Activated naive CD4-positive, alpha-beta T cell treated with anti-CD3 and anti-CD28 coated beads, Interleukin-2, amount 50 U/mL, for 24 hours (primary cell): ENCODE data around the gene MAST4.
A peak's percentile ranks its signal among the peaks of the same experiment; 100 is the strongest.

Source experiments
- H3K27ac Mint-ChIP-seq: one replicate; pipeline ENCODE4 v1.8.0; 2021; ENCODE audit warnings: mild to moderate bottlenecking, mixed read lengths
- H3K27me3 Mint-ChIP-seq: one replicate; pipeline ENCODE4 v1.8.0; 2021; ENCODE audit warnings: mixed read lengths
- H3K36me3 Mint-ChIP-seq: one replicate; pipeline ENCODE4 v1.8.0; 2021; ENCODE audit warnings: mixed read lengths
- H3K4me1 Mint-ChIP-seq: one replicate; pipeline ENCODE4 v1.8.0; 2021; ENCODE audit warnings: mixed read lengths
- H3K4me3 Mint-ChIP-seq: one replicate; pipeline ENCODE4 v1.8.0; 2021; ENCODE audit warnings: mild to moderate bottlenecking, mixed read lengths
- H3K9me3 Mint-ChIP-seq: one replicate; pipeline ENCODE4 v1.8.0; 2021; ENCODE audit warnings: mixed read lengths

MAST4 gene

GRCh38 chr5:67014191-67014590, 418.0 kb downstream of the MAST4 start:
- Mint-ChIP-seq H3K4me3 (no peak overlapping the region), H3K9me3 (peaks cover 4% of the 10 kb centered on the region), H3K27me3 (no peaks in the 10 kb centered on the region), H3K4me1 (peaks cover 78% of the 10 kb centered on the region), H3K36me3 (peaks cover 17% of the 10 kb centered on the region), H3K27ac (peak overlapping the region; percentile 65)

DNA sequence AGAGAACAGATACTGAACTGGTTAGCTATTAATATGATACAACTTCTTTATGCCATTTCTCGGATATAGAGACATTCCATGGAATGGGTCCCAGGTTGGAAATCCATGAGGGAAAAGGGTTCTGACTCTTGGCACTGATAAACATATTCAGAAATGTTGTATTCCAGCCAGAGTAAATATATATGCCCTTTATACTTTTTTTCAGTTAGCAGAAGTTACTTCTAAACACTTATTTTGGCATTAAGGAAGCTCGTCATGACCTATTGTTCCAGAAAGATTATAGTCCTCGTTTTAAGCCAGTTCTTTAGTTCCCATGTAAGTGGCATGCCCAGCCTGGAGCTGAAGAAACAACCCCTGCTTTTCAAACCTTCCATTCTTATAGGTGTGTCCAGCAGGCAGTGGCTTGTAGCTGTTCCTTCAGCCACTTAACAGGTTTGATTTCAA, 418.8 kb downstream of the MAST4 start:
- H3K4me1 Mint-ChIP-seq = peaks cover 75% of the 10 kb centered on the region

GRCh38 chr5:67015541-67016191, 419.5 kb downstream of the MAST4 start:
- peaks cover 16% of the 10 kb centered on the region for H3K36me3 Mint-ChIP-seq
- peaks cover 72% of the 10 kb centered on the region for H3K4me1 Mint-ChIP-seq
- H3K9me3 Mint-ChIP-seq = peaks cover 4% of the 10 kb centered on the region
- H3K27ac Mint-ChIP-seq = no peak overlapping the region
- no peak overlapping the region for H3K4me3 Mint-ChIP-seq
- no peaks in the 10 kb centered on the region for H3K27me3 Mint-ChIP-seq

More for the DNA sequence above, 418.8 kb downstream of the MAST4 start:
- Mint-ChIP-seq H3K9me3 (peaks cover 4% of the 10 kb centered on the region), H3K36me3 (peaks cover 14% of the 10 kb centered on the region), H3K4me3 (no peak overlapping the region), H3K27me3 (no peaks in the 10 kb centered on the region), H3K27ac (peak overlapping the region; percentile 65)

DNA sequence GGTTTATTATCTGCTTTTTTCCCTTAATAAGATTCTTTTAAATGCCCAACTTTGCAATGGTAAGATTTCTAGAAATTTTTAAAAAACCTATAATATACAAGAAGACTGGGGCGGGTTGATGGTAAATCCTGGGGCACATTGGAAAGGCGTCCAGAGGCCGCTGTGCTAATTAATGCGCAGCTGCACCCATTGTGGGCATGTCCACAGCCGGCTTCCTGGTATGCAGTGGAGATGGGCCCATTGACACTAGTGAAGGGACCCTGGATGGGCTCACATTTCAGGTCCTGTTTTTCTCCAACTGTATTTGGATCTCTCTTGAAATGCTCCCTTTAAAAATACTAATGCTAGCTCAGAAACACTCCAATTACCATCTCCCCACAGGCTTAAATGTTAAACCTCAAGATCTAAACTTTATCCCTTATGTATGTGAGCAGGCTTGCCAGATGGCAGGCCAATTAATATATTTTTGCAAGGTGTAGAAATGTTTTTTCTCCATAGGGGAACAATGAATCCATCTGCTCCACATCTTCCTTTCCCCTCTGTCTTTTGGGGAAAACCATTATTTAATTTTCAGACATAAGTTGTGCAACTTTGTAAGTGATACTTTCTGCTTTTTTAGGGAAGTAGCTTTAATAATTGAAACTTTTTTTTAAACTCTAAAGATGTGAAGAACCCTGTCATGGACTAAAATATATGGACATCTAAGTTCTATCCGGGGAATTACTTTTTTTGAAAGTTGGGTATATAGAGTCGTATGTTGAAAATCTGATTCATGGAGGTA, 423.1 kb downstream of the MAST4 start:
- peaks cover 67% of the 10 kb centered on the region for H3K4me1 Mint-ChIP-seq
- H3K4me3 Mint-ChIP-seq = no peak overlapping the region
- H3K9me3 Mint-ChIP-seq = no peaks in the 10 kb centered on the region
- no peak overlapping the region for H3K27ac Mint-ChIP-seq
- peaks cover 19% of the 10 kb centered on the region for H3K36me3 Mint-ChIP-seq
- no peaks in the 10 kb centered on the region for H3K27me3 Mint-ChIP-seq

GRCh38 chr5:67020096-67020615, 424.0 kb downstream of the MAST4 start:
- Mint-ChIP-seq H3K4me3 (no peak overlapping the region), H3K9me3 (no peaks in the 10 kb centered on the region), H3K36me3 (peaks cover 19% of the 10 kb centered on the region), H3K4me1 (peaks cover 61% of the 10 kb centered on the region), H3K27ac (no peak overlapping the region), H3K27me3 (no peaks in the 10 kb centered on the region)

GRCh38 chr5:67021031-67021430, 424.8 kb downstream of the MAST4 start:
- Mint-ChIP-seq H3K27me3 (no peaks in the 10 kb centered on the region), H3K36me3 (peaks cover 21% of the 10 kb centered on the region), H3K27ac (no peak overlapping the region), H3K4me1 (peaks cover 61% of the 10 kb centered on the region), H3K4me3 (no peak overlapping the region), H3K9me3 (no peaks in the 10 kb centered on the region)

DNA sequence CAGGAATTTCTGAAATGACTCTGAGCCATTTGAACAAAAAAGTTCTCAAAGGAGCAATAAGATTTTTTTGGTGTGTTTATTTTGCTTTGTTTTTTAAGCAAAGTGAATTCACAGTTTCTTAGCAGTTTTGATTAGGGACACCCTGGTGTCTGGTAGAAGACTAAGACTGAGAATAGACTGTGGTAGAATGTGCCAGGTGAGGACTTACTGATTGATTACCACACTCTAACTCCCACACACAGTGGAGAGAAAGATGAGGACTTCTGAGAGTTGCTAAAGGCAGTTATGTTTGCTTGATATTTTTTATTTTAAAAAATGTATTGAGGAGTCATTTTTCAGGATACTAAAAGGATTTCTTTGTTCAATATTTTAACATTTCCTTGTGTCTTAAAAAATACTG, 425.3 kb downstream of the MAST4 start:
- Mint-ChIP-seq H3K4me1 (peaks cover 64% of the 10 kb centered on the region), H3K27me3 (no peaks in the 10 kb centered on the region), H3K27ac (peak overlapping the region; percentile 54), H3K4me3 (no peak overlapping the region), H3K9me3 (no peaks in the 10 kb centered on the region), H3K36me3 (peaks cover 23% of the 10 kb centered on the region)

GRCh38 chr5:67021962-67022361, 425.8 kb downstream of the MAST4 start:
- no peak overlapping the region for H3K4me3 Mint-ChIP-seq
- no peak overlapping the region for H3K27ac Mint-ChIP-seq
- no peaks in the 10 kb centered on the region for H3K9me3 Mint-ChIP-seq
- peaks cover 63% of the 10 kb centered on the region for H3K4me1 Mint-ChIP-seq
- H3K27me3 Mint-ChIP-seq = no peaks in the 10 kb centered on the region
- peaks cover 23% of the 10 kb centered on the region for H3K36me3 Mint-ChIP-seq

GRCh38 chr5:67025457-67025856, 429.3 kb downstream of the MAST4 start:
- Mint-ChIP-seq H3K4me1 (peaks cover 80% of the 10 kb centered on the region), H3K4me3 (no peak overlapping the region), H3K27ac (peak overlapping the region; percentile 8), H3K27me3 (no peaks in the 10 kb centered on the region), H3K36me3 (peaks cover 29% of the 10 kb centered on the region), H3K9me3 (peaks cover 10% of the 10 kb centered on the region)

GRCh38 chr5:67026278-67026677, 430.1 kb downstream of the MAST4 start:
- Mint-ChIP-seq H3K27ac (peak overlapping the region; percentile 46), H3K4me1 (peaks cover 82% of the 10 kb centered on the region), H3K9me3 (peaks cover 10% of the 10 kb centered on the region), H3K4me3 (peak overlapping the region; percentile 4), H3K36me3 (peaks cover 27% of the 10 kb centered on the region), H3K27me3 (no peaks in the 10 kb centered on the region)

GRCh38 chr5:67027171-67027570, 431.0 kb downstream of the MAST4 start:
- Mint-ChIP-seq H3K36me3 (peaks cover 27% of the 10 kb centered on the region), H3K27ac (peak overlapping the region; percentile 8), H3K4me1 (peaks cover 82% of the 10 kb centered on the region), H3K4me3 (no peak overlapping the region), H3K9me3 (peaks cover 10% of the 10 kb centered on the region), H3K27me3 (no peaks in the 10 kb centered on the region)

GRCh38 chr5:67028371-67028770, 432.2 kb downstream of the MAST4 start:
- H3K36me3 Mint-ChIP-seq = peaks cover 22% of the 10 kb centered on the region
- H3K4me1 Mint-ChIP-seq = peaks cover 84% of the 10 kb centered on the region
- H3K27ac Mint-ChIP-seq = peak overlapping the region; percentile 85
- peak overlapping the region; percentile 41 for H3K4me3 Mint-ChIP-seq
- H3K9me3 Mint-ChIP-seq = peaks cover 10% of the 10 kb centered on the region
- no peaks in the 10 kb centered on the region for H3K27me3 Mint-ChIP-seq

- Mint-ChIP-seq H3K36me3 (peaks cover 19% of the 10 kb centered on the region), H3K27me3 (no peaks in the 10 kb centered on the region), H3K27ac (no peak overlapping the region), H3K4me3 (no peak overlapping the region), H3K9me3 (peaks cover 10% of the 10 kb centered on the region), H3K4me1 (peaks cover 84% of the 10 kb centered on the region)
Measured at GRCh38 chr5:67028941-67029340, 432.7 kb downstream of the MAST4 start.

- peaks cover 10% of the 10 kb centered on the region for H3K9me3 Mint-ChIP-seq
- no peaks in the 10 kb centered on the region for H3K27me3 Mint-ChIP-seq
- no peak overlapping the region for H3K4me3 Mint-ChIP-seq
- peaks cover 19% of the 10 kb centered on the region for H3K36me3 Mint-ChIP-seq
- peak overlapping the region; percentile 10 for H3K27ac Mint-ChIP-seq
- H3K4me1 Mint-ChIP-seq = peaks cover 88% of the 10 kb centered on the region
Measured at GRCh38 chr5:67029481-67029880, 433.3 kb downstream of the MAST4 start.

GRCh38 chr5:67030289-67031056, 434.3 kb downstream of the MAST4 start:
- H3K27ac Mint-ChIP-seq = peak overlapping the region; percentile 98
- H3K4me1 Mint-ChIP-seq = peaks cover 92% of the 10 kb centered on the region
- H3K27me3 Mint-ChIP-seq = no peaks in the 10 kb centered on the region
- peaks cover 10% of the 10 kb centered on the region for H3K9me3 Mint-ChIP-seq
- no peak overlapping the region for H3K4me3 Mint-ChIP-seq
- peaks cover 19% of the 10 kb centered on the region for H3K36me3 Mint-ChIP-seq
